GM20000 (cell line): ENCODE measurements around the gene TEK.

ENCODE experiments used
- DNase-seq: peaks from one replicate; pipeline ENCODE4 v3.0.0; 2012; ENCODE audit warnings: low spot score
- CTCF ChIP-seq: IDR thresholded peaks from 2 replicates; pipeline ENCODE4 v1.5.1; 2012; ENCODE audit warnings: mild to moderate bottlenecking, control low read depth; ENCODE audit errors: extremely low read depth, missing control alignments

TEK gene

GRCh38 chr9:27260789-27261516 lies 151.9 kb downstream of the TEK start:
- DNase-seq = no peak
- no peak for TF ChIP-seq CTCF

- DNase-seq = no peak
Measured at GRCh38 chr9:27261517-27262211, 152.6 kb downstream of the TEK start.

GRCh38 chr9:27272103-27272502 lies 163.1 kb downstream of the TEK start:
- no peak for DNase-seq
- no peak for TF ChIP-seq CTCF

More at GRCh38 chr9:27261517-27262211, 152.6 kb downstream of the TEK start:
- TF ChIP-seq CTCF = no peak

GRCh38 chr9:27273186-27273585 lies 164.2 kb downstream of the TEK start:
- DNase-seq = no peak
- no peak for TF ChIP-seq CTCF

- peak; percentile 54 for DNase-seq
Measured at GRCh38 chr9:27276193-27277030, 167.4 kb downstream of the TEK start.

GRCh38 chr9:27278374-27278773 lies 169.3 kb downstream of the TEK start:
- no peak for DNase-seq
- no peak for TF ChIP-seq CTCF

More at GRCh38 chr9:27276193-27277030, 167.4 kb downstream of the TEK start:
- peak; percentile 62 for TF ChIP-seq CTCF

- no peak for DNase-seq
- TF ChIP-seq CTCF = no peak
Measured at GRCh38 chr9:27279611-27280010, 170.6 kb downstream of the TEK start.
